GM12878 (cell line): Measurements from ENCODE around the gene NT5DC4.

ENCODE experiments used
- CBFB ChIP-seq: IDR thresholded peaks from 2 replicates; pipeline ENCODE4 v1.6.1; 2016; ENCODE audit warnings: antibody characterized with exemption, low read depth
- CHD4 ChIP-seq: fragments of 200-600 bp; sonication (generic); IDR thresholded peaks from 2 replicates; pipeline ENCODE4 v1.6.1; 2016; ENCODE audit warnings: mild to moderate bottlenecking
- EZH2 ChIP-seq: IDR thresholded peaks from 2 replicates; pipeline ENCODE4 v1.6.1; 2012; ENCODE audit warnings: low read depth, mild to moderate bottlenecking, control low read depth, inconsistent platforms, low read length, borderline replicate concordance; ENCODE audit not compliant: control insufficient read depth
- HDAC6 ChIP-seq: fragments of 200-600 bp; sonication (generic); IDR thresholded peaks from one replicate; pipeline ENCODE4 v1.8.0; 2017; ENCODE audit warnings: antibody characterized with exemption; ENCODE audit not compliant: unreplicated experiment
- POLR2A ChIP-seq: IDR thresholded peaks from 2 replicates; pipeline ENCODE4 v1.6.1; 2011; ENCODE audit warnings: low read depth, mild to moderate bottlenecking, low read length
- YY1 ChIP-seq: IDR thresholded peaks from 2 replicates; pipeline ENCODE4 v1.6.1; 2011; ENCODE audit warnings: low read depth, mild to moderate bottlenecking, low read length
- ZNF24 ChIP-seq: fragments of 450-650 bp; IDR thresholded peaks from 2 replicates; pipeline ENCODE4 v1.6.1; 2017; ENCODE audit warnings: antibody characterized with exemption, mild to moderate bottlenecking
- ZNF384 ChIP-seq: IDR thresholded peaks from 2 replicates; pipeline ENCODE4 v1.6.1; 2012; ENCODE audit warnings: low read depth, mild to moderate bottlenecking, low read length, improper control_type of control experiment, borderline replicate concordance
- ZNF622 ChIP-seq: fragments of 450-650 bp; IDR thresholded peaks from 2 replicates; pipeline ENCODE4 v1.6.1; 2017; ENCODE audit warnings: mild to moderate bottlenecking, inconsistent platforms
- TF ChIP-seq, protein P1 (sequence below), 3 experiments: IDR thresholded peaks in 2 of 3; conservative IDR thresholded peaks in 1 of 3; 2 replicates each; pipeline ENCODE4 v1.5.1; 2011; ENCODE audit warnings: low read depth in 3 of 3, low read length in 3 of 3, mild to moderate bottlenecking in 3 of 3, control low read depth in 2 of 3, moderate library complexity in 2 of 3, inconsistent platforms in 1 of 3, mixed read lengths in 1 of 3; ENCODE audit not compliant: control insufficient read depth in 2 of 3, insufficient read depth in 1 of 3; ENCODE audit errors: extremely low read depth in 1 of 3
- TF ChIP-seq, protein P2 (sequence below): IDR thresholded peaks from 2 replicates; pipeline ENCODE4 v1.6.1; 2011; ENCODE audit warnings: mild to moderate bottlenecking, low read depth, low read length, moderate library complexity; ENCODE audit not compliant: insufficient replicate concordance
- TF ChIP-seq, protein P3 (sequence below): fragments of 450-650 bp; conservative IDR thresholded peaks from 2 replicates; pipeline ENCODE4 v1.6.1; 2017; ENCODE audit warnings: mild to moderate bottlenecking, moderate library complexity

DNA sequence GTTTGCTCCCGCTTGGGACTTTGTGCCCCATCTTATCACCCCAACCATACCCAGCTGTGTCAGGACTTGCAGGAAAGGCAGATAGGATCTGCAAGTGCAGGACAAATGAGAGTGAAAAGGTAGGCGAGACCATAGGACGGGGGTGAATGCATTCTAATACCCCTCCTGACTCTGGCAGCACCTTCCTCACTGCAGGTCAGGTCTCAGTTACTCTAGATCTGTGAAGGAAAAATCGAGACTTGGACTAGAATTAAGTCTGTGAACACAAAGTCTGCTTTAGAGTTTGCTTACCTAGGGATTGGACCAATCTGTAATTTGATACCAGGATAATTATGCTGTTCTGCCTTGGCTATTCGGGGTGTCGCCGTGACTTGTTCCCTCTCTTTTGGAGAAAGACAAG is 19.7 kb downstream of the NT5DC4 start:
- TF ChIP-seq ZNF24 (no peak), YY1 (no peak), POLR2A (no peak), EZH2 (no peak), CHD4 (no peak), ZNF384 (no peak), ZNF622 (no peak), HDAC6 (no peak), CBFB (no peak)
- TF ChIP-seq, protein P1, sequence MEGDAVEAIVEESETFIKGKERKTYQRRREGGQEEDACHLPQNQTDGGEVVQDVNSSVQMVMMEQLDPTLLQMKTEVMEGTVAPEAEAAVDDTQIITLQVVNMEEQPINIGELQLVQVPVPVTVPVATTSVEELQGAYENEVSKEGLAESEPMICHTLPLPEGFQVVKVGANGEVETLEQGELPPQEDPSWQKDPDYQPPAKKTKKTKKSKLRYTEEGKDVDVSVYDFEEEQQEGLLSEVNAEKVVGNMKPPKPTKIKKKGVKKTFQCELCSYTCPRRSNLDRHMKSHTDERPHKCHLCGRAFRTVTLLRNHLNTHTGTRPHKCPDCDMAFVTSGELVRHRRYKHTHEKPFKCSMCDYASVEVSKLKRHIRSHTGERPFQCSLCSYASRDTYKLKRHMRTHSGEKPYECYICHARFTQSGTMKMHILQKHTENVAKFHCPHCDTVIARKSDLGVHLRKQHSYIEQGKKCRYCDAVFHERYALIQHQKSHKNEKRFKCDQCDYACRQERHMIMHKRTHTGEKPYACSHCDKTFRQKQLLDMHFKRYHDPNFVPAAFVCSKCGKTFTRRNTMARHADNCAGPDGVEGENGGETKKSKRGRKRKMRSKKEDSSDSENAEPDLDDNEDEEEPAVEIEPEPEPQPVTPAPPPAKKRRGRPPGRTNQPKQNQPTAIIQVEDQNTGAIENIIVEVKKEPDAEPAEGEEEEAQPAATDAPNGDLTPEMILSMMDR (IDR thresholded peaks at IDR 0.05 in 2 of 3, conservative IDR thresholded peaks at IDR 0.05 in 1 of 3; ENCODE audit: control insufficient read depth in 2 of 3, extremely low read depth in 1 of 3, insufficient read depth in 1 of 3, low read depth in 3 of 3, low read length in 3 of 3): no peak
- TF ChIP-seq, protein P2, sequence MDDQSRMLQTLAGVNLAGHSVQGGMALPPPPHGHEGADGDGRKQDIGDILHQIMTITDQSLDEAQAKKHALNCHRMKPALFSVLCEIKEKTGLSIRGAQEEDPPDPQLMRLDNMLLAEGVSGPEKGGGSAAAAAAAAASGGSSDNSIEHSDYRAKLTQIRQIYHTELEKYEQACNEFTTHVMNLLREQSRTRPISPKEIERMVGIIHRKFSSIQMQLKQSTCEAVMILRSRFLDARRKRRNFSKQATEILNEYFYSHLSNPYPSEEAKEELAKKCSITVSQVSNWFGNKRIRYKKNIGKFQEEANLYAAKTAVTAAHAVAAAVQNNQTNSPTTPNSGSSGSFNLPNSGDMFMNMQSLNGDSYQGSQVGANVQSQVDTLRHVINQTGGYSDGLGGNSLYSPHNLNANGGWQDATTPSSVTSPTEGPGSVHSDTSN: no peak
- TF ChIP-seq, protein P3, sequence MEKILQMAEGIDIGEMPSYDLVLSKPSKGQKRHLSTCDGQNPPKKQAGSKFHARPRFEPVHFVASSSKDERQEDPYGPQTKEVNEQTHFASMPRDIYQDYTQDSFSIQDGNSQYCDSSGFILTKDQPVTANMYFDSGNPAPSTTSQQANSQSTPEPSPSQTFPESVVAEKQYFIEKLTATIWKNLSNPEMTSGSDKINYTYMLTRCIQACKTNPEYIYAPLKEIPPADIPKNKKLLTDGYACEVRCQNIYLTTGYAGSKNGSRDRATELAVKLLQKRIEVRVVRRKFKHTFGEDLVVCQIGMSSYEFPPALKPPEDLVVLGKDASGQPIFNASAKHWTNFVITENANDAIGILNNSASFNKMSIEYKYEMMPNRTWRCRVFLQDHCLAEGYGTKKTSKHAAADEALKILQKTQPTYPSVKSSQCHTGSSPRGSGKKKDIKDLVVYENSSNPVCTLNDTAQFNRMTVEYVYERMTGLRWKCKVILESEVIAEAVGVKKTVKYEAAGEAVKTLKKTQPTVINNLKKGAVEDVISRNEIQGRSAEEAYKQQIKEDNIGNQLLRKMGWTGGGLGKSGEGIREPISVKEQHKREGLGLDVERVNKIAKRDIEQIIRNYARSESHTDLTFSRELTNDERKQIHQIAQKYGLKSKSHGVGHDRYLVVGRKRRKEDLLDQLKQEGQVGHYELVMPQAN: no peak
